Omental fat pad (tissue), 4 donors: Measurements from ENCODE around the gene BCLAF1. TPM values are rescaled to one million over a fixed set of nuclear protein-coding genes. Genes with fewer than 3 reads are reported as not detected.

Experiments used
- ATAC-seq: fragments of 150-250 bp; one replicate; pipeline ENCODE4 v1.9.1; 2016; ENCODE audit warnings: mild to moderate bottlenecking, moderate library complexity; ENCODE audit not compliant: low FRiP score
- DNase-seq: peaks from one replicate; pipeline ENCODE4 v3.0.0-alpha.2; 2019; ENCODE audit warnings: low spot score
- CTCF ChIP-seq, 3 donors: fragments of 450-650 bp; IDR thresholded peaks; one replicate each; pipeline ENCODE4 v1.5.1; 2016 to 2017; ENCODE audit warnings: antibody characterized with exemption in 3 of 3, mild to moderate bottlenecking in 3 of 3, moderate library complexity in 2 of 3
- total RNA-seq, 4 donors: library from RNA; depleted of rRNA; stranded (reverse); fragments of >200 nt; gene quantifications; one replicate each; pipeline ENCODE4 v1.1.0, GENCODE V29; 2016

The BCLAF1 gene
- total RNA-seq, 4 donors from 2014 or later = 95.2 to 168 (median 148) TPM

GRCh38 chr6:136216503-136217401, 72.9 kb downstream of the BCLAF1 start:
- DNase-seq (no peak), ATAC-seq (no peak)
- TF ChIP-seq CTCF (IDR thresholded peaks at IDR 0.05) = no peak

- no peak for TF ChIP-seq CTCF (IDR thresholded peaks at IDR 0.05)
- no peak for DNase-seq
- ATAC-seq = no peak
Observed at GRCh38 chr6:136213853-136214252, 75.8 kb downstream of the BCLAF1 start.

DNA sequence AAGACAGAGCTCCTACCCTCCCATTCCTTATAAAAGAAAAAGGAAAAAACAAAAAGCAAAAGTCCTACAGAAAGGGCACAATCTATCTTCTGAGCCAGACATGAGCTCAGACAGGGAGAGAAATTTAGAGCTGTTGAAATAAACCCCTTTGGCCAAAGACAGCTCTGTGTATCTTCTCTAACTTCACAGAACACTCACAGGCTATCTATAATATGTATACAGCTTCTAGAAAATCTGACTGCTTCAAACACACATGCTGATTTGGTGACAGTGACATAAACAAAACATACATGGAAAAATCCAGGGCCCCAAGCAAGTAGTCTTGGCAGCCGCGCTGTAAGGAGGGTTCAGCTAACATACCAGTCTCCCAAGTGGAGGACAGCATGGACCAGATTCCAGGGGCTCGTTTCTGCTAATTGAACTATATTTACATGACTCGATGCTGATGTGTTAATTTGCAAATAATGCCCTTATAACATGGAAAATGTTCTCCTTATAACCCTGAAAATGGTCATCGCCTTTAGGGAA, 76.6 kb downstream of the BCLAF1 start:
- no peak for ATAC-seq
- no peak for TF ChIP-seq CTCF (IDR thresholded peaks at IDR 0.05)
- no peak for DNase-seq

DNA sequence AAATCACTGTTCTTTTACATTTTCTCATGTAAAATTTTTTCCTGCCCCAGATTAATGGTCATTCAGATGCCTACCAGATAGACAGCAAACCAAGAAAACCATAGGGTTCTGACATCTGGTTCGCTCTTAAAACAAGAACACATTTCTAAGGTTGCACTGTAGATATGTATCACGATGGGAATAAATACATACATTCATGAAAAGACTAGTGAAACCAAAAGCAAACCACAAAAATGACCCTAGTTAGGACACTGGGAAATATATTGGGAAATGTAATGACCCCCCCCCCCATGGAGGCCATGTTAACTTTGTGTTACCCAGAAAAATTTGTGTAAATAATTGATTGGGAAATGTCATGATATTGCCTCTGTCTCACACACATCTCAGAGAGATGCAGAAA, 77.0 kb downstream of the BCLAF1 start:
- no peak for DNase-seq
- no peak for TF ChIP-seq CTCF (IDR thresholded peaks at IDR 0.05)
- ATAC-seq = no peak

DNA sequence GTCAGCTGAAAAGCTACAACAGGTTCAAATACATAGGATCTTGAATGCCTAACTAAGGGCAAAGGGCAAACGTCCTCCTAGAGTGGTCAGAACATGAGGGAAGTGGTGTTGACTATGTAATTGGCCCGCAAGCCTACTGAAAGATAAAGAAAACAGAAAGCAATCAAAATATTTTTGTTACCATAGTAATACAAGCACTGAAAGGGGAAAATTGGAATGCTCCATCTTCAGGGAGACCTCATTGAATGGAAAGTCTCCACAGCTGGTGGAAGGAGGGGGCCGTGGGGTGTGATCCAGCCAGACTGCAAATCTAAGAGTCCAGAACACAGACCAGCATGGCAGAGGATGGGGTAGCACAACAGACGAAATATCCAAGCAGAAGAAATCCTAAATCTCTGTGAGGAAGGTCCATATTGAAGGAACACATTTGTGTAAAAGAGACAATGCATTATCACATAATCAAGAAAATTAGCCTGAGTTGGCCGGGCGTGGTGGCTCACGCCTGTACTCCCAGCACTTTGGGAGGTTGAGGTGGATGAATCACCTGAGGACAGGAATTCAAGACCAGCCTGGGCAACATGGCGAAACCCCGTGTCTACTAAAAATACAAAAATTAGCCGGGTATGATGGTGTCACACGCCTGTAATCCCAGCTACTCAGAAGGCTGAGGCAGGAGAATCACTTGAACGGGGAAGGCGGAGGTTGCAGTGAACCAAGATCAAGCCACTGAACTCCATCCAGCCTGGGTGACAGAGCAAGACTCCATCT, 79.1 kb downstream of the BCLAF1 start:
- no peak for TF ChIP-seq CTCF (IDR thresholded peaks at IDR 0.05)
- no peak for ATAC-seq

GRCh38 chr6:136209496-136209895, 80.2 kb downstream of the BCLAF1 start:
- no peak for TF ChIP-seq CTCF (IDR thresholded peaks at IDR 0.05)
- DNase-seq (no peak), ATAC-seq (no peak)

More for the DNA sequence above, 79.1 kb downstream of the BCLAF1 start:
- no peak for DNase-seq
